Right atrium auricular region (tissue), 2 donors: ENCODE data around the gene CCSER2. TPM values are rescaled to one million over a fixed set of nuclear protein-coding genes. Genes with fewer than 3 reads are reported as not detected.
"Not testable (repeated sequence)": the region's sequence is repeated elsewhere in the genome, so short reads cannot be mapped to it uniquely, and the experiment has no call there.

Source experiments
- DNase-seq: peaks from one replicate; pipeline ENCODE4 v3.0.0-alpha.2; 2019; ENCODE audit warnings: low spot score
- H3K27ac ChIP-seq, 2 donors: fragments of 200-600 bp; sonication (generic); 1 replicate in 1 of 2; 2 replicates in 1 of 2; pipeline ENCODE4 v1.5.1; 2016 to 2019
- H3K27me3 ChIP-seq, 2 donors: fragments of 200-600 bp; sonication (generic); one replicate each; pipeline versions ENCODE4 v1.5.1 to v1.6.0; 2017 to 2019
- H3K36me3 ChIP-seq: fragments of 200-600 bp; sonication (generic); one replicate; pipeline ENCODE4 v1.5.1; 2016
- H3K4me1 ChIP-seq, 2 donors: fragments of 200-600 bp; sonication (generic); one replicate each; pipeline versions ENCODE4 v1.5.1 to v1.6.0; 2017 to 2019
- H3K4me3 ChIP-seq, 2 donors: fragments of 200-600 bp; sonication (generic); 1 replicate in 1 of 2; 2 replicates in 1 of 2; pipeline ENCODE4 v1.5.1; 2017 to 2019; ENCODE audit warnings: mild to moderate bottlenecking in 1 of 2, moderate library complexity in 1 of 2
- H3K9me3 ChIP-seq, 2 donors: fragments of 200-600 bp; sonication (generic); one replicate each; pipeline ENCODE4 v1.5.1; 2019
- CTCF ChIP-seq, 2 donors: fragments of 200-600 bp; sonication (generic); IDR thresholded peaks; one replicate each; pipeline ENCODE4 v1.5.1; 2019; ENCODE audit warnings: antibody characterized with exemption in 2 of 2
- total RNA-seq, 2 donors: library from RNA; depleted of rRNA; stranded (reverse); fragments of >200 nt; gene quantifications; one replicate each; pipeline ENCODE4 v1.1.0, GENCODE V29; 2016

Gene CCSER2, protein sequence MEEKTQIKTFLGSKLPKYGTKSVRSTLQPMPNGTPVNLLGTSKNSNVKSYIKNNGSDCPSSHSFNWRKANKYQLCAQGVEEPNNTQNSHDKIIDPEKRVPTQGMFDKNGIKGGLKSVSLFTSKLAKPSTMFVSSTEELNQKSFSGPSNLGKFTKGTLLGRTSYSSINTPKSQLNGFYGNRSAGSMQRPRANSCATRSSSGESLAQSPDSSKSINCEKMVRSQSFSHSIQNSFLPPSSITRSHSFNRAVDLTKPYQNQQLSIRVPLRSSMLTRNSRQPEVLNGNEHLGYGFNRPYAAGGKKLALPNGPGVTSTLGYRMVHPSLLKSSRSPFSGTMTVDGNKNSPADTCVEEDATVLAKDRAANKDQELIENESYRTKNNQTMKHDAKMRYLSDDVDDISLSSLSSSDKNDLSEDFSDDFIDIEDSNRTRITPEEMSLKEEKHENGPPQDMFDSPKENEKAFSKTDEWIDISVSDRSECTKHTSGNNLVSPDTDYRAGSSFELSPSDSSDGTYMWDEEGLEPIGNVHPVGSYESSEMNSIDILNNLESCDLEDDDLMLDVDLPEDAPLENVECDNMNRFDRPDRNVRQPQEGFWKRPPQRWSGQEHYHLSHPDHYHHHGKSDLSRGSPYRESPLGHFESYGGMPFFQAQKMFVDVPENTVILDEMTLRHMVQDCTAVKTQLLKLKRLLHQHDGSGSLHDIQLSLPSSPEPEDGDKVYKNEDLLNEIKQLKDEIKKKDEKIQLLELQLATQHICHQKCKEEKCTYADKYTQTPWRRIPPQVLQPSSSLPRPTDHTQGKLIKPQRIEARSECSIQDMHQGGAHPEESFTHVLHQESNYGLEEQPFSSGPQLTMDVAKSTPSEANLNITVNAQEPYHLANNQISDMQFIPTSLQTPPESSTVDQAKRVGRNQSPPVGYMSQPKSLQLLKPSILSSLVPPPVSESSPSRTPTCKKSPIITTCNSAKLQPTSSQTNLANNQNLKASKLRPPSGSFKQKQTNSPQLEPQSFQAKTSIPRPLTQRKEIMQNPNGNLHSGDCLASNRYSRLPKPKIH
- 10 to 100 TPM; 77.1 to 91.6 TPM for total RNA-seq

DNA sequence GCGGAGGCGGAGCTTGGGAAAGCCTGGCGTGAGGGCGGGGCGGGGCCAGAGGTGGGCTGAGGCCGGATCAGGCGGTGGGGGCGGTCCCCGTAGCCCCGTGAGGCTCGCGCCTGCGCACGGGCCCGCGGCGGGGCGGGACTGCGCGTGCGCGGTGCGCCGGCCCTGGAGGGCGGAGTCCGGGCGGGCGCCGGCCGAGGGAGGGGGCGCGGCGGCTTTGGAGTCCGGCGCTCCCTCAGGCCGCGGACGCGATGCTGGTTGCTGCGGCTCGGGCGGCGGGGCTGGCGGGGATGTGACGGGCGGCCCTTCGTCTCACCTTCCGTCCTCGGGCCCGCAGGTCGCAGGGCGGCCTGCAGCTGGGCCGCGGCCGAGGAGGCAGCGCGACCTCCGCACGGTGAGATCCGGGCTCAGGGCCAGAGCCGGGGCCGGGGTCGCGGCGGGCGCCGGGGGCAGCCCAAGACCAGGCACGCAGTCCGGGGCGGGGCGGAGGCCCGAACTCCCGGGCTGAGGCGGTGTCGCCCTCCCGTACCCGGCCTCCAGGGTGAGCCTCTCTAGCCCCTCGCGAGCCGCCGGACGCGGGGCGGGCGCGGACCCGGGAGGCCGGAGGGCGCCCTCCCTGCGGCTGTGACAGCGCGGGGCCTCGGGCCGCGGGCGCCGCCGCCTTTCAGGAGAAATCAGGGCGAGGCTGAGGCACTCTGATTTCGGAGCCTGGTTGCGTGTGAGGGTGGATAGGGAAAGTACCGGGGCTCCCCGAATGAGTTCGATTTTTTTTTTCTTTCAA lies at the start of gene CCSER2:
Gene CCSER2 (plus strand): TSS at position 172 of the 778 bp plus-strand sequence. CDS start 42,464 bp downstream, outside the sequence.
- no peaks in the 10 kb centered on the region for H3K36me3 ChIP-seq
- no peaks in the 10 kb centered on the region for H3K27me3 ChIP-seq
- peak within 1 kb of the TSS; percentile 88 to 95 for H3K4me3 ChIP-seq
- peak within 1 kb of the TSS; percentile 96 for H3K27ac ChIP-seq
- H3K9me3 ChIP-seq: no peaks in the 10 kb centered on the region
- H3K4me1 ChIP-seq: peaks cover 0 to 35% of the 10 kb centered on the region in 2 donors
- peak; percentile 97 for DNase-seq
- TF ChIP-seq CTCF (IDR thresholded peaks at IDR 0.05): peak in 1 of 2 donors; percentile 34

DNA sequence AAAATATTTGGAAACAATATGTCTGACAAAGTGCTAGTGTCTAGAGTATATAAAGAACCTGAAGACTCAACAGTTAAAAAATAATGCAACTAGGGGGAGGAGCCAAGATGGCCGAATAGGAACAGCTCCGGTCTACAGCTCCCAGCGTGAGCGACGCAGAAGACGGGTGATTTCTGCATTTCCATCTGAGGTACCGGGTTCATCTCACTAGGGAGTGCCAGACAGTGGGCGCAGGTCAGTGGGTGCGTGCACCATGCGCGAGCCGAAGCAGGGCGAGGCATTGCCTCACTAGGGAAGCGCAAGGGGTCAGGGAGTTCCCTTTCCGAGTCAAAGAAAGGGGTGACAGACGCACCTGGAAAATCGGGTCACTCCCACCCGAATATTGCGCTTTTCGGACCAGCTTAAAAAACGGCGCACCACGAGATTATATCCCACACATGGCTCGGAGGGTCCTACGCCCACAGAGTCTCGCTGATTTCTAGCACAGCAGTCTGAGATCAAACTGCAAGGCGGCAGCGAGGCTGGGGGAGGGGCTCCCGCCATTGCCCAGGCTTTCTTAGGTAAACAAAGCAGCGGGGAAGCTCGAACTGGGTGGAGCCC lies 48.4 kb upstream of the CCSER2 start:
- H3K27ac ChIP-seq, H3K9me3 ChIP-seq, DNase-seq, H3K4me1 ChIP-seq, H3K4me3 ChIP-seq, H3K36me3 ChIP-seq, H3K27me3 ChIP-seq: not testable (repeated sequence)

- Histone ChIP-seq H3K27ac (no peak overlapping the region), H3K36me3 (no peaks in the 10 kb centered on the region), H3K4me3 (no peak overlapping the region), H3K9me3 (no peaks in the 10 kb centered on the region), H3K4me1 (no peaks in the 10 kb centered on the region), H3K27me3 (no peaks in the 10 kb centered on the region)
- no peak for DNase-seq
- no peak for TF ChIP-seq CTCF (IDR thresholded peaks at IDR 0.05)
Measured at GRCh38 chr10:84286695-84287094, 41.7 kb upstream of the CCSER2 start.

DNA sequence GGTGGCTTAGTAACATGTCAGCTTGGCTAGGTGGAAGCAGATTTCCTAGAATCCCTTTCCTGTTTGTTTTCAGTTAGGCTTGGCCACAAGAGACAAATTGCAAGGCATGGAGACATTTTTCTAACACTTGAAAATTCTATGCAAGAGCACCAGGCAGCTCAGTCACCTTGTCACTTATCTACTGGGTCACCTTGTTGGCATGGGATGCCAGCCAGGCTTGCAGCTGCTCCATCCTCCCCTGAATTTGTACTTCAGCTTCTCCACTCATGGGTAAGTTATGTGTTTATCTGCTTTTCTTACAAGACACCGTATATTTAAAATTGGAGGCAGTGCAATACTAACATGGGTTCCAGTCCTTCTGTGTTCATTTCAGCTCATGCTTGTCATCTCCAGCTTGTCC lies 40.2 kb upstream of the CCSER2 start:
- DNase-seq: no peak
- no peaks in the 10 kb centered on the region for H3K36me3 ChIP-seq
- H3K4me3 ChIP-seq: no peak overlapping the region
- H3K27ac ChIP-seq: no peak overlapping the region
- no peaks in the 10 kb centered on the region for H3K9me3 ChIP-seq
- H3K4me1 ChIP-seq: no peaks in the 10 kb centered on the region
- no peak for TF ChIP-seq CTCF (IDR thresholded peaks at IDR 0.05)
- no peaks in the 10 kb centered on the region for H3K27me3 ChIP-seq

- H3K4me3 ChIP-seq: no peak overlapping the region
- no peak overlapping the region for H3K27ac ChIP-seq
- no peaks in the 10 kb centered on the region for H3K4me1 ChIP-seq
- no peaks in the 10 kb centered on the region for H3K36me3 ChIP-seq
- no peak for DNase-seq
- no peaks in the 10 kb centered on the region for H3K9me3 ChIP-seq
- TF ChIP-seq CTCF (IDR thresholded peaks at IDR 0.05): no peak
- no peaks in the 10 kb centered on the region for H3K27me3 ChIP-seq
Measured at GRCh38 chr10:84289521-84290200, 38.7 kb upstream of the CCSER2 start.
